IMR-90 (cell line): ENCODE measurements around the gene GALM. TPM values are rescaled to one million over a fixed set of nuclear protein-coding genes. Genes with fewer than 3 reads are reported as not detected.

ENCODE experiments used
- ATAC-seq: fragments of 200-7000 bp; cut with Tn5 transposase; 2 replicates; pipeline ENCODE4 v1.9.1; 2020; ENCODE audit warnings: low read depth, mild to moderate bottlenecking, moderate library complexity
- BruUV-seq: library from RNA; stranded (reverse); fragments of 400-500 nt; replicated peaks from 2 replicates; lab custom pipeline; 2021; lab: Mats Ljungman, UMichigan
- CTCF ChIA-PET: fragments of 300-600 bp; formaldehyde crosslinking; extraction: SDS; loops from one replicate; lab custom pipeline; 2021; ENCODE audit warnings: antibody characterized with exemption; lab: Yijun Ruan, JAX
- POLR2A ChIA-PET: fragments of 300-600 bp; sonication (Branson Sonifier 250); formaldehyde crosslinking; loops from one replicate; lab custom pipeline; 2022; ENCODE audit warnings: antibody characterized with exemption; ENCODE audit not compliant: unreplicated experiment; lab: Charles Lee
- DNase-seq: peaks from one replicate; pipeline ENCODE4 v3.0.0; 2013
- H2AFZ ChIP-seq: replicated peaks from 2 replicates; pipeline ENCODE3; 2013; ENCODE audit warnings: low read length, mild to moderate bottlenecking; ENCODE audit not compliant: poor library complexity
- H2AK5ac ChIP-seq: 2 replicates; pipeline ENCODE4 v1.6.1; 2013; ENCODE audit warnings: low read depth, low read length, inconsistent platforms
- H2AK9ac ChIP-seq: replicated peaks from 2 replicates; pipeline ENCODE3; 2013; ENCODE audit warnings: mild to moderate bottlenecking, low read depth, low read length, moderate library complexity; ENCODE audit not compliant: poor library complexity
- H2BK120ac ChIP-seq: 2 replicates; pipeline ENCODE4 v1.6.1; 2013; ENCODE audit warnings: low read depth, low read length, inconsistent platforms
- H2BK15ac ChIP-seq: 3 replicates; pipeline ENCODE4 v1.6.1; 2013; ENCODE audit warnings: low read depth, low read length, inconsistent platforms
- H2BK20ac ChIP-seq: 2 replicates; pipeline ENCODE4 v1.6.1; 2013; ENCODE audit warnings: low read depth, mild to moderate bottlenecking, inconsistent platforms, low read length, moderate library complexity
- H2BK5ac ChIP-seq: 2 replicates; pipeline ENCODE4 v1.6.1; 2013; ENCODE audit warnings: mild to moderate bottlenecking, low read depth, low read length, inconsistent platforms; ENCODE audit not compliant: poor library complexity, severe bottlenecking
- H3K14ac ChIP-seq: replicated peaks from 2 replicates; pipeline ENCODE4 v1.6.1; 2013; ENCODE audit warnings: low read depth, low read length, inconsistent platforms
- H3K18ac ChIP-seq: 2 replicates; pipeline ENCODE4 v1.6.1; 2013; ENCODE audit warnings: low read depth, low read length, control low read depth
- H3K23ac ChIP-seq: 2 replicates; pipeline ENCODE4 v1.6.1; 2013; ENCODE audit warnings: low read depth, low read length, inconsistent platforms
- H3K27ac ChIP-seq: 2 replicates; pipeline ENCODE4 v1.5.1; 2013; ENCODE audit warnings: mild to moderate bottlenecking, control low read depth, low read length; ENCODE audit not compliant: insufficient read depth
- H3K27me3 ChIP-seq: 2 replicates; pipeline ENCODE4 v1.6.1; 2013; ENCODE audit warnings: low read length; ENCODE audit not compliant: control insufficient read depth, insufficient read depth
- H3K36me3 ChIP-seq: 2 replicates; pipeline ENCODE4 v1.6.1; 2013; ENCODE audit warnings: low read length, mixed read lengths; ENCODE audit not compliant: control insufficient read depth, insufficient read depth
- H3K4ac ChIP-seq: 2 replicates; pipeline ENCODE4 v1.6.1; 2013; ENCODE audit warnings: low read depth, low read length, inconsistent platforms
- H3K4me1 ChIP-seq: 2 replicates; pipeline ENCODE4 v1.6.1; 2013; ENCODE audit warnings: low read length, mixed read lengths; ENCODE audit not compliant: control insufficient read depth, insufficient read depth
- H3K4me2 ChIP-seq: 2 replicates; pipeline ENCODE4 v1.6.1; 2013; ENCODE audit warnings: low read depth, mild to moderate bottlenecking, control low read depth, low read length, moderate library complexity
- H3K4me3 ChIP-seq: 2 replicates; pipeline ENCODE4 v1.5.1; 2013; ENCODE audit warnings: low read depth, mild to moderate bottlenecking, control low read depth, low read length, moderate library complexity; ENCODE audit not compliant: insufficient read depth
- H3K56ac ChIP-seq: 2 replicates; pipeline ENCODE4 v1.6.1; 2013; ENCODE audit warnings: low read length, inconsistent platforms; ENCODE audit not compliant: insufficient read depth; ENCODE audit errors: extremely low read depth
- H3K79me1 ChIP-seq, 2 experiments: 2 replicates each; pipeline ENCODE4 v1.6.1; 2013; ENCODE audit warnings: low read length in 2 of 2, inconsistent platforms in 1 of 2, low read depth in 1 of 2
- H3K9ac ChIP-seq: 2 replicates; pipeline ENCODE4 v1.6.1; 2013; ENCODE audit warnings: low read depth, low read length, control low read depth
- H3K9me1 ChIP-seq: 2 replicates; pipeline ENCODE4 v1.6.1; 2013; ENCODE audit warnings: low read length, inconsistent platforms; ENCODE audit not compliant: insufficient read depth
- H3K9me3 ChIP-seq: 2 replicates; pipeline ENCODE4 v1.6.1; 2013; ENCODE audit warnings: low read length; ENCODE audit not compliant: control insufficient read depth, insufficient read depth
- H4K20me1 ChIP-seq: 2 replicates; pipeline ENCODE4 v1.6.1; 2013; ENCODE audit warnings: low read length, inconsistent platforms; ENCODE audit not compliant: insufficient read depth
- H4K5ac ChIP-seq: 2 replicates; pipeline ENCODE4 v1.6.1; 2013; ENCODE audit warnings: mild to moderate bottlenecking, low read depth, low read length, control low read depth
- H4K8ac ChIP-seq, 2 experiments: 2 replicates each; pipeline ENCODE4 v1.6.1; 2013; ENCODE audit warnings: low read depth in 2 of 2, low read length in 2 of 2, control low read depth in 1 of 2, inconsistent platforms in 1 of 2
- H4K91ac ChIP-seq: 2 replicates; pipeline ENCODE4 v1.6.1; 2013; ENCODE audit warnings: low read depth, low read length, inconsistent platforms; ENCODE audit not compliant: insufficient read depth
- CEBPB ChIP-seq: IDR thresholded peaks from 2 replicates; pipeline ENCODE4 v1.6.1; 2012; ENCODE audit warnings: low read depth, low read length, improper control_type of control experiment
- MAFK ChIP-seq: IDR thresholded peaks from 2 replicates; pipeline ENCODE4 v1.6.1; 2012; ENCODE audit warnings: low read depth, low read length, improper control_type of control experiment
- MXI1 ChIP-seq: IDR thresholded peaks from 2 replicates; pipeline ENCODE4 v1.6.1; 2012; ENCODE audit warnings: low read depth, mild to moderate bottlenecking, low read length, moderate library complexity, borderline replicate concordance
- NFE2L2 ChIP-seq: fragments of 150-350 bp; IDR thresholded peaks from 2 replicates; pipeline ENCODE4 v1.6.1; 2016; ENCODE audit warnings: low read depth, mild to moderate bottlenecking, low read length
- RAD21 ChIP-seq: IDR thresholded peaks from 2 replicates; pipeline ENCODE4 v1.6.1; 2012; ENCODE audit warnings: low read length, improper control_type of control experiment
- WGBS, 2 experiments: methylation state at CpG; one replicate each; pipeline versions ENCODE4 v1.1.5 to v1.1.7; 2013; ENCODE audit warnings: missing lambda C conversion rate in 2 of 2; ENCODE audit not compliant: insufficient read length in 1 of 2; ENCODE audit errors: extremely low coverage in 2 of 2; 5-methylcytosine and 5-hydroxymethylcytosine counted together
- dilution Hi-C: fragments of 300-500 bp; cut with HindIII; formaldehyde crosslinking; loops from one replicate; pipeline ENCODE4 v1.14.3; 2018; ENCODE audit warnings: low sequenced_read_pairs; ENCODE audit not compliant: unreplicated experiment
- in situ Hi-C: fragments of 300-500 bp; cut with MboI; formaldehyde crosslinking; loops from 3 replicates; pipeline ENCODE4 v1.14.3; 2019; ENCODE audit warnings: low sequenced_read_pairs, inconsistent platforms, mixed read lengths
- intact Hi-C: fragments of 100-400 bp; cut with micrococcal nuclease; formaldehyde crosslinking; loops from 2 replicates; pipeline ENCODE4 v1.10.0; 2022
- polyA plus RNA-seq, 3 experiments: library from polyadenylated mRNA; depleted of rRNA; stranded (reverse); fragments of >200 nt; gene quantifications; 2 replicates each; pipeline ENCODE4 v1.2.3, GENCODE V29; 2012; ENCODE audit warnings: low replicate concordance in 1 of 3
- total RNA-seq: library from RNA; depleted of rRNA; stranded (reverse); fragments of >200 nt; gene quantifications from 2 replicates; pipeline ENCODE4 v1.2.3, GENCODE V29; 2012
- TF ChIP-seq, protein P1 (sequence below): fragments of 150-350 bp; IDR thresholded peaks from 2 replicates; pipeline ENCODE4 v1.6.1; 2016; ENCODE audit warnings: low read depth, mild to moderate bottlenecking, low read length, moderate library complexity, borderline replicate concordance
- TF ChIP-seq, protein P2 (sequence below): conservative IDR thresholded peaks from 2 replicates; pipeline ENCODE4 v1.5.1; 2012; ENCODE audit warnings: mild to moderate bottlenecking, low read depth, low read length, improper control_type of control experiment

GALM gene
- total and polyA plus RNA-seq, 2 of the 4 experiments (the other 2 are of a cell fraction): 12.1 to 24.2 TPM

DNA sequence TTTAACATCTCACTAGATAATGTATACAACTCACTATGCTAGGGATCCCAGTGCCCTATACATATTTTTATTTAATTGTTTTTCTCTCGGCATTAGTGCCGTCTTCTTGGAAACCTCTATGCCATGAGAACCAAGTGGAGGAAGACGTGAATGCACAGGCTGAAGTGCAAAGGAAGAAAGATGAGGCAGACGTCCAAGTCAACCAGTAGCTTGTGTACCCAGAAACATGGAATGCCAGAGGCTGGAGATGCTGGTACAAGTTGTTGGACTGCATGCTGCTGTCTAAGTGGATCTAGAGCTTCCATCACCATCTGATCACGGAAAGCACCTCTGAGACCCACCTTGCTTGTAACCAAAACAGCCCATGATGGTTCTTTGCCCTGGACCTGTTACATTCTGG, 99.6 kb downstream of the GALM start:
- ATAC-seq: peak; percentile 16
- in situ Hi-C loops (no loop called here), dilution Hi-C loops (no loop called here), intact Hi-C loops (no loop called here)
- Histone ChIP-seq H4K5ac (peak overlapping the region; percentile 71), H2AK9ac (no peak overlapping the region), H4K20me1 (no peaks in the 10 kb centered on the region), H3K23ac (peak overlapping the region; percentile 39; the same call in 1 of the 2 replicates), H3K4ac (peak overlapping the region; percentile 57), H3K4me3 (no peak overlapping the region), H3K4me2 (peak overlapping the region; percentile 36; the same call in 1 of the 2 replicates), H4K91ac (peak overlapping the region; percentile 30; the same call in 1 of the 2 replicates), H3K9me3 (no peaks in the 10 kb centered on the region), H3K4me1 (peaks cover 6% of the 10 kb centered on the region), H3K27me3 (no peaks in the 10 kb centered on the region), H2AK5ac (peak overlapping the region; percentile 86), H3K36me3 (no peaks in the 10 kb centered on the region), H3K9me1 (peaks cover 3% of the 10 kb centered on the region; the same call in 1 of the 2 replicates), H3K56ac (no peak overlapping the region), H3K18ac (peak overlapping the region; percentile 96), H3K27ac (peak overlapping the region; percentile 86; the same call in 1 of the 2 replicates), H2AFZ (no peak overlapping the region), H2BK120ac (peak overlapping the region; percentile 54), H2BK5ac (peak overlapping the region; percentile 60), H2BK15ac (peak overlapping the region; percentile 78; the same call in 2 of the 3 replicates), H4K8ac (peak overlapping the region; percentile 66 to 86; a peak in 3 of 4 replicates), H3K9ac (no peak overlapping the region), H2BK20ac (peak overlapping the region; percentile 65; the same call in 1 of the 2 replicates), H3K79me1 (no peaks in the 10 kb centered on the region), H3K14ac (peak overlapping the region; percentile 46)
- BruUV-seq: no TSS peak
- 54% methylated on average over 2 of the region's 5 CpGs; no CpG with 5 or more reads in 1 of the 2 experiments for WGBS, 2 experiments
- ChIA-PET CTCF (no interaction called here), POLR2A (interaction anchor here (1.4 kb wide), 1 partner anchor 14 kb away, joined by 5 read pairs; the partner anchor contains the start of gene SRSF7)
- TF ChIP-seq CEBPB: no peak
- TF ChIP-seq, protein P1, sequence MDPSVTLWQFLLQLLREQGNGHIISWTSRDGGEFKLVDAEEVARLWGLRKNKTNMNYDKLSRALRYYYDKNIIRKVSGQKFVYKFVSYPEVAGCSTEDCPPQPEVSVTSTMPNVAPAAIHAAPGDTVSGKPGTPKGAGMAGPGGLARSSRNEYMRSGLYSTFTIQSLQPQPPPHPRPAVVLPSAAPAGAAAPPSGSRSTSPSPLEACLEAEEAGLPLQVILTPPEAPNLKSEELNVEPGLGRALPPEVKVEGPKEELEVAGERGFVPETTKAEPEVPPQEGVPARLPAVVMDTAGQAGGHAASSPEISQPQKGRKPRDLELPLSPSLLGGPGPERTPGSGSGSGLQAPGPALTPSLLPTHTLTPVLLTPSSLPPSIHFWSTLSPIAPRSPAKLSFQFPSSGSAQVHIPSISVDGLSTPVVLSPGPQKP: no peak
- no peak for TF ChIP-seq MXI1
- no peak for TF ChIP-seq MAFK
- TF ChIP-seq, protein P2, sequence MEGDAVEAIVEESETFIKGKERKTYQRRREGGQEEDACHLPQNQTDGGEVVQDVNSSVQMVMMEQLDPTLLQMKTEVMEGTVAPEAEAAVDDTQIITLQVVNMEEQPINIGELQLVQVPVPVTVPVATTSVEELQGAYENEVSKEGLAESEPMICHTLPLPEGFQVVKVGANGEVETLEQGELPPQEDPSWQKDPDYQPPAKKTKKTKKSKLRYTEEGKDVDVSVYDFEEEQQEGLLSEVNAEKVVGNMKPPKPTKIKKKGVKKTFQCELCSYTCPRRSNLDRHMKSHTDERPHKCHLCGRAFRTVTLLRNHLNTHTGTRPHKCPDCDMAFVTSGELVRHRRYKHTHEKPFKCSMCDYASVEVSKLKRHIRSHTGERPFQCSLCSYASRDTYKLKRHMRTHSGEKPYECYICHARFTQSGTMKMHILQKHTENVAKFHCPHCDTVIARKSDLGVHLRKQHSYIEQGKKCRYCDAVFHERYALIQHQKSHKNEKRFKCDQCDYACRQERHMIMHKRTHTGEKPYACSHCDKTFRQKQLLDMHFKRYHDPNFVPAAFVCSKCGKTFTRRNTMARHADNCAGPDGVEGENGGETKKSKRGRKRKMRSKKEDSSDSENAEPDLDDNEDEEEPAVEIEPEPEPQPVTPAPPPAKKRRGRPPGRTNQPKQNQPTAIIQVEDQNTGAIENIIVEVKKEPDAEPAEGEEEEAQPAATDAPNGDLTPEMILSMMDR: no peak
- TF ChIP-seq RAD21: no peak
- TF ChIP-seq NFE2L2: no peak
- DNase-seq: peak; percentile 11
